ENCODE data around the gene DTYMK.
"Not testable (repeated sequence)": the region's sequence is repeated elsewhere in the genome, so short reads cannot be mapped to it uniquely, and the experiment has no call there.

Gene DTYMK

GRCh38 chr2:241672243-241673188 lies 14.1 kb downstream of the DTYMK start:
- DNase-seq (ENCODE audit: low spot score), result no peak

- DNase-seq (ENCODE audit: low spot score), result no peak
Measured at GRCh38 chr2:241671457-241672240, 15.0 kb downstream of the DTYMK start.

GRCh38 chr2:241670333-241671110 lies 16.1 kb downstream of the DTYMK start:
- DNase-seq (ENCODE audit: low spot score), result no peak

- DNase-seq (ENCODE audit: low spot score), result no peak
Measured at GRCh38 chr2:241668839-241669238, 17.8 kb downstream of the DTYMK start.

- no peak for DNase-seq (ENCODE audit: low spot score)
Measured at GRCh38 chr2:241668354-241668753, 18.3 kb downstream of the DTYMK start.

- DNase-seq (ENCODE audit: low spot score), result no peak
Measured at GRCh38 chr2:241666627-241667400, 19.8 kb downstream of the DTYMK start.

- no peak for DNase-seq (ENCODE audit: low spot score)
Measured at GRCh38 chr2:241665731-241666440, 20.7 kb downstream of the DTYMK start.

- not testable (repeated sequence) for DNase-seq (ENCODE audit: low spot score)
Measured at GRCh38 chr2:241662731-241663130, 23.9 kb downstream of the DTYMK start.

- no peak for DNase-seq (ENCODE audit: low spot score)
Measured at GRCh38 chr2:241660593-241661213, 25.9 kb downstream of the DTYMK start.

GRCh38 chr2:241659150-241659739 lies 27.4 kb downstream of the DTYMK start:
- peak; percentile 77 for DNase-seq (ENCODE audit: low spot score)

- no peak for DNase-seq (ENCODE audit: low spot score)
Measured at GRCh38 chr2:241658296-241658695, 28.3 kb downstream of the DTYMK start.

GRCh38 chr2:241657786-241658254 lies 28.8 kb downstream of the DTYMK start:
- no peak for DNase-seq (ENCODE audit: low spot score)

GRCh38 chr2:241656190-241656741 lies 30.3 kb downstream of the DTYMK start:
- DNase-seq (ENCODE audit: low spot score), result no peak

GRCh38 chr2:241655516-241656189 lies 31.0 kb downstream of the DTYMK start:
- no peak for DNase-seq (ENCODE audit: low spot score)

GRCh38 chr2:241654551-241654950 lies 32.1 kb downstream of the DTYMK start:
- no peak for DNase-seq (ENCODE audit: low spot score)

- DNase-seq (ENCODE audit: low spot score), result no peak
Measured at GRCh38 chr2:241653210-241653750, 33.3 kb downstream of the DTYMK start.

- no peak for DNase-seq (ENCODE audit: low spot score)
Measured at GRCh38 chr2:241652722-241653121, 33.9 kb downstream of the DTYMK start.

- DNase-seq (ENCODE audit: low spot score), result no peak
Measured at GRCh38 chr2:241652142-241652541, 34.5 kb downstream of the DTYMK start.

GRCh38 chr2:241649927-241650326 lies 36.7 kb downstream of the DTYMK start:
- no peak for DNase-seq (ENCODE audit: low spot score)

Measured in AG08395 (cell line).